HG03108 (cell line): ENCODE results near the gene IMPG2.

ENCODE experiments used
- ATAC-seq: cut with Tn5 transposase; IDR thresholded peaks from one replicate; pipeline ENCODE4 v1.9.1; 2021; ENCODE audit warnings: moderate library complexity; ENCODE audit not compliant: unreplicated experiment

Gene IMPG2

GRCh38 chr3:101189796-101190195, 130.6 kb downstream of the IMPG2 start:
- ATAC-seq = no peak

- ATAC-seq = no peak
Observed at GRCh38 chr3:101189176-101189575, 131.2 kb downstream of the IMPG2 start.

GRCh38 chr3:101185341-101185740, 135.0 kb downstream of the IMPG2 start:
- no peak for ATAC-seq

GRCh38 chr3:101184111-101184510, 136.3 kb downstream of the IMPG2 start:
- ATAC-seq = no peak

- no peak for ATAC-seq
Observed at GRCh38 chr3:101183151-101183550, 137.2 kb downstream of the IMPG2 start.

DNA sequence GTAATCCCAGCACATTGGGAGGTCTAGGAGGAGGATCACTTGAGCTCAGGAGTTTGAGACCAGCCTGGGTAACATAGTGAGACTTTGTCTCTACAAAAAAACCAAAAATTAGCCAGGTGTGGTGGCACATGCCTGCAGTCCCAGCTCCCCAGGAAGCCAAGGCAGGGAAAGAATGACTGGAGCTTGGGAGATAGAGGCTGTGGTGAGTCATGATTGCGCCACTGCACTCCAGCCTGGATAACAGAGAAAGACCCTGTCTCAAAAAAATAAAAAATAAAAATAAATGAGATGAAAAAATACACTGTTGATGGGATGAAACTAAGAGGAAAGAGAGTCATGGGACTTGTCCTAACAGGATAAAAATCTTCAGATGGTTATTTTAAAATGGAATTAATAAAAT, 137.6 kb downstream of the IMPG2 start:
- ATAC-seq = no peak

- ATAC-seq = no peak
Observed at GRCh38 chr3:101181801-101182200, 138.6 kb downstream of the IMPG2 start.

DNA sequence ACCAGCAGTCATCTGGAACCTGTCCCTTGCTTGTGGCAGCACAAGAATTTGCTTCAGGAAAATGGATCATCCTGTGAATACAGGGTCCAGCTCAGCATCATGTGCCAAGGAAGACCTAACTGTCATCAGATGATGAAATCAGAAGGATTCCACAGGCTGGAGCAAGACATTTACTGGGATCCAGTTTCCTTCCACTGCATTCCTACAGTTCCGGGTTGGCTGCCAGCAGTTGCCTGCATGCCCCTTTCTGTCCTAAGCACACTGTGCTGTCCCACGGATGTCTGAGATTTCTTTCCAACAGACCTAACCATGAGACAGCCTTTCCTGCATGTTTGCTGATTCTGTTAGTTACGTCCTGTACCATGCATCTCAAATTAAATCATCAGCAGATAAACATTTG, 140.7 kb downstream of the IMPG2 start:
- no peak for ATAC-seq

- no peak for ATAC-seq
Observed at GRCh38 chr3:101177577-101177976, 142.8 kb downstream of the IMPG2 start.
